SIG-M5 (cell line): Measurements from ENCODE around the gene CRTAC1.

Experiments used
- DNase-seq: peaks from one replicate; lab custom pipeline; 2025; lab: John Stamatoyannopoulos, UW

Gene CRTAC1

GRCh38 chr10:98030093-98030821 is at the start of gene CRTAC1:
Gene CRTAC1 (minus strand): TSS chr10:98030621. CDS start chr10:98030472, 149 bp downstream.
- no peak for DNase-seq

- DNase-seq = no peak
Measured at GRCh38 chr10:98078774-98079173, 48.4 kb upstream of the CRTAC1 start.

- DNase-seq = no peak
Measured at GRCh38 chr10:98077223-98077622, 46.8 kb upstream of the CRTAC1 start.

GRCh38 chr10:98076086-98076485 is 45.7 kb upstream of the CRTAC1 start:
- no peak for DNase-seq

- no peak for DNase-seq
Measured at GRCh38 chr10:98074315-98074911, 44.0 kb upstream of the CRTAC1 start.

- no peak for DNase-seq
Measured at GRCh38 chr10:98067165-98067564, 36.7 kb upstream of the CRTAC1 start.

GRCh38 chr10:98063740-98064027 is 33.3 kb upstream of the CRTAC1 start:
- DNase-seq = no peak

- no peak for DNase-seq
Measured at GRCh38 chr10:98062424-98062823, 32.0 kb upstream of the CRTAC1 start.

- no peak for DNase-seq
Measured at GRCh38 chr10:98060079-98060478, 29.7 kb upstream of the CRTAC1 start.

- DNase-seq = no peak
Measured at GRCh38 chr10:98058295-98058694, 27.9 kb upstream of the CRTAC1 start.

GRCh38 chr10:98055841-98056516 is 25.6 kb upstream of the CRTAC1 start:
- no peak for DNase-seq

- no peak for DNase-seq
Measured at GRCh38 chr10:98047009-98047741, 16.8 kb upstream of the CRTAC1 start.

GRCh38 chr10:98045785-98046389 is 15.5 kb upstream of the CRTAC1 start:
- no peak for DNase-seq

GRCh38 chr10:98041352-98042043 is 11.1 kb upstream of the CRTAC1 start:
- no peak for DNase-seq

- DNase-seq = no peak
Measured at GRCh38 chr10:98039690-98040381, 9.4 kb upstream of the CRTAC1 start.

GRCh38 chr10:98038288-98038687 is 7.9 kb upstream of the CRTAC1 start:
- no peak for DNase-seq

- no peak for DNase-seq
Measured at GRCh38 chr10:98035599-98035998, 5.2 kb upstream of the CRTAC1 start.

- no peak for DNase-seq
Measured at GRCh38 chr10:98033515-98033914, 3.1 kb upstream of the CRTAC1 start.

- DNase-seq = no peak
Measured at GRCh38 chr10:98031440-98031839, 1.0 kb upstream of the CRTAC1 start.

- DNase-seq = no peak
Measured at GRCh38 chr10:98030991-98031431, 590 bp upstream of the CRTAC1 start.
